ENCODE results near the gene PIM1.

DNA sequence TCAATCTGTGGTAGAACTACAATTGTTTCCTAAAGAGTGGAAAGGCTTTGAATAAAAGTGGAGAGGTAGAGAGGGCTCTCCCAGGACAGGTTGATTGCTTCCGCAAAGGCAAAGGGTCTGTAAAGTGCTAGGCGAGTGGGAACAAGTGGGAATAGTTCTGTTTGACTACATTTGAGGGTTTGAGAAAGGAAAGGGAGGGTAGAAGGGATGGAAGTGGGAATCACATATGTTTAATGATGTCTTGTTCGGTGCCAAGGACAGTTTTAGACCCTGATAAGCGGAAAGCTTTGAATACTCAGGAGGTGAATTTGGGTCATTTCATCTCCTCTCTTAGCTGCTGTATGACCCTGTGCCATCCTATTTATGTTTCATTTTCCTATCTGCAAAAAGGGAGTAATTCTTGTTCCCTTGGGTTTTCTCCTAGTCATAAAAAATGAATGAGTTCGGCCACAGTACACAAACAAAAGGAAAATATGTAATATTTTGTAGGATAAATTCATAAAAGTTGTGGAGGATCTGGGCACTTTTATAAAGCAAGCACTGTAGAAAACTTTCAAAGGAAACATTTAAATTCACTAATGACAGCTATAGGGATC, 1.7 kb upstream of the PIM1 start:
- TF ChIP-seq, protein P1, sequence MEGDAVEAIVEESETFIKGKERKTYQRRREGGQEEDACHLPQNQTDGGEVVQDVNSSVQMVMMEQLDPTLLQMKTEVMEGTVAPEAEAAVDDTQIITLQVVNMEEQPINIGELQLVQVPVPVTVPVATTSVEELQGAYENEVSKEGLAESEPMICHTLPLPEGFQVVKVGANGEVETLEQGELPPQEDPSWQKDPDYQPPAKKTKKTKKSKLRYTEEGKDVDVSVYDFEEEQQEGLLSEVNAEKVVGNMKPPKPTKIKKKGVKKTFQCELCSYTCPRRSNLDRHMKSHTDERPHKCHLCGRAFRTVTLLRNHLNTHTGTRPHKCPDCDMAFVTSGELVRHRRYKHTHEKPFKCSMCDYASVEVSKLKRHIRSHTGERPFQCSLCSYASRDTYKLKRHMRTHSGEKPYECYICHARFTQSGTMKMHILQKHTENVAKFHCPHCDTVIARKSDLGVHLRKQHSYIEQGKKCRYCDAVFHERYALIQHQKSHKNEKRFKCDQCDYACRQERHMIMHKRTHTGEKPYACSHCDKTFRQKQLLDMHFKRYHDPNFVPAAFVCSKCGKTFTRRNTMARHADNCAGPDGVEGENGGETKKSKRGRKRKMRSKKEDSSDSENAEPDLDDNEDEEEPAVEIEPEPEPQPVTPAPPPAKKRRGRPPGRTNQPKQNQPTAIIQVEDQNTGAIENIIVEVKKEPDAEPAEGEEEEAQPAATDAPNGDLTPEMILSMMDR (IDR thresholded peaks at IDR 0.05), result no peak
- TF ChIP-seq POLR2AphosphoS5 (IDR thresholded peaks at IDR 0.05; ENCODE audit: low read depth, low read length) (no peak), SIN3A (IDR thresholded peaks at IDR 0.05; ENCODE audit: borderline replicate concordance, insufficient read depth, low read depth, low read length) (no peak), TCF7L2 (IDR thresholded peaks at IDR 0.05; ENCODE audit: low read depth, low read length) (no peak)
- TF ChIP-seq, protein P2, sequence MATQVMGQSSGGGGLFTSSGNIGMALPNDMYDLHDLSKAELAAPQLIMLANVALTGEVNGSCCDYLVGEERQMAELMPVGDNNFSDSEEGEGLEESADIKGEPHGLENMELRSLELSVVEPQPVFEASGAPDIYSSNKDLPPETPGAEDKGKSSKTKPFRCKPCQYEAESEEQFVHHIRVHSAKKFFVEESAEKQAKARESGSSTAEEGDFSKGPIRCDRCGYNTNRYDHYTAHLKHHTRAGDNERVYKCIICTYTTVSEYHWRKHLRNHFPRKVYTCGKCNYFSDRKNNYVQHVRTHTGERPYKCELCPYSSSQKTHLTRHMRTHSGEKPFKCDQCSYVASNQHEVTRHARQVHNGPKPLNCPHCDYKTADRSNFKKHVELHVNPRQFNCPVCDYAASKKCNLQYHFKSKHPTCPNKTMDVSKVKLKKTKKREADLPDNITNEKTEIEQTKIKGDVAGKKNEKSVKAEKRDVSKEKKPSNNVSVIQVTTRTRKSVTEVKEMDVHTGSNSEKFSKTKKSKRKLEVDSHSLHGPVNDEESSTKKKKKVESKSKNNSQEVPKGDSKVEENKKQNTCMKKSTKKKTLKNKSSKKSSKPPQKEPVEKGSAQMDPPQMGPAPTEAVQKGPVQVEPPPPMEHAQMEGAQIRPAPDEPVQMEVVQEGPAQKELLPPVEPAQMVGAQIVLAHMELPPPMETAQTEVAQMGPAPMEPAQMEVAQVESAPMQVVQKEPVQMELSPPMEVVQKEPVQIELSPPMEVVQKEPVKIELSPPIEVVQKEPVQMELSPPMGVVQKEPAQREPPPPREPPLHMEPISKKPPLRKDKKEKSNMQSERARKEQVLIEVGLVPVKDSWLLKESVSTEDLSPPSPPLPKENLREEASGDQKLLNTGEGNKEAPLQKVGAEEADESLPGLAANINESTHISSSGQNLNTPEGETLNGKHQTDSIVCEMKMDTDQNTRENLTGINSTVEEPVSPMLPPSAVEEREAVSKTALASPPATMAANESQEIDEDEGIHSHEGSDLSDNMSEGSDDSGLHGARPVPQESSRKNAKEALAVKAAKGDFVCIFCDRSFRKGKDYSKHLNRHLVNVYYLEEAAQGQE (IDR thresholded peaks at IDR 0.05; ENCODE audit: insufficient read depth in 1 of 2, low read depth in 2 of 2, low read length in 1 of 2), result no peak
